SK-N-SH (cell line): ENCODE data around the gene WDR93.
"Not testable (repeated sequence)": the region's sequence is repeated elsewhere in the genome, so short reads cannot be mapped to it uniquely, and the experiment has no call there.

Experiments
- CTCF ChIP-seq: fragments of 200-600 bp; sonication (generic); IDR thresholded peaks from 2 replicates; pipeline ENCODE4 v1.6.1; 2017; ENCODE audit warnings: antibody characterized with exemption, mild to moderate bottlenecking, moderate library complexity
- EP300 ChIP-seq, 2 experiments: IDR thresholded peaks; 2 replicates each; pipeline versions ENCODE4 v1.4.0 to v1.6.1; 2012; ENCODE audit warnings: borderline replicate concordance in 1 of 2, low read depth in 1 of 2, low read length in 1 of 2
- MEF2A ChIP-seq: IDR thresholded peaks from 2 replicates; pipeline ENCODE4 v1.4.0; 2012; ENCODE audit warnings: low read depth, borderline replicate concordance
- NFIC ChIP-seq: IDR thresholded peaks from 2 replicates; pipeline ENCODE4 v1.4.0; 2012; ENCODE audit warnings: borderline replicate concordance
- RFX5 ChIP-seq: IDR thresholded peaks from 2 replicates; pipeline ENCODE4 v1.6.1; 2012; ENCODE audit warnings: mild to moderate bottlenecking, improper control_type of control experiment, low read length
- SIN3A ChIP-seq: IDR thresholded peaks from 2 replicates; pipeline ENCODE4 v1.6.1; 2012; ENCODE audit warnings: low read depth, mild to moderate bottlenecking, low read length, moderate library complexity, borderline replicate concordance
- SMC3 ChIP-seq: IDR thresholded peaks from 2 replicates; pipeline ENCODE4 v1.6.1; 2012; ENCODE audit warnings: low read depth, low read length, improper control_type of control experiment
- TAF1 ChIP-seq: IDR thresholded peaks from 2 replicates; pipeline ENCODE4 v1.6.1; 2012; ENCODE audit warnings: low read depth, mild to moderate bottlenecking, low read length, moderate library complexity, borderline replicate concordance
- TCF12 ChIP-seq: IDR thresholded peaks from 2 replicates; pipeline ENCODE4 v1.4.0; 2012

GRCh38 chr15:89689930-89690275, 708 bp upstream of the WDR93 start:
- TF ChIP-seq EP300 (IDR thresholded peaks at IDR 0.05; ENCODE audit: borderline replicate concordance in 1 of 2, low read depth in 1 of 2, low read length in 1 of 2); CTCF; SMC3; TAF1; TCF12; RFX5; SIN3A; MEF2A; NFIC: not testable (repeated sequence)
